ENCODE results near the gene IQSEC1.

Gene IQSEC1

DNA sequence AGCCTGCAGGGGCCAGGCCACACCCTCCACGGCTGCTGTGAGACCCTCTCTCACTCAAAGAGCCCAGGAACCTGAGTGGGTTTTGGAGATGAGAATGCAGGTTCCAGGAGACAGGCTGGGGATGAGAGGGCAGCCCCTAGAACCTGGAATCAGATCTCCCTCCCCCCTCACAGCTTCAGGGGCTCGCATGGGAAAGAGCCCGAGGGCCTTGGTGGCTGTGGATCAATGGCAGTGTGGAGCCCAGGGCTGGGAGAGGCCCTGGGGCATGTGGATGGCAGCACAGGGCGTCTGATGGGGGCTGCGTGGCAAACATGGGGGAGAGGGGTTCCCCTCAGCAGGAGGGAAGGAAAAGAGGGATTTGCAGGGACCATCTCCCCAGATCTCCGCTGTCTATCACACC, 119.0 kb downstream of the IQSEC1 start:
- TF ChIP-seq, protein P1, sequence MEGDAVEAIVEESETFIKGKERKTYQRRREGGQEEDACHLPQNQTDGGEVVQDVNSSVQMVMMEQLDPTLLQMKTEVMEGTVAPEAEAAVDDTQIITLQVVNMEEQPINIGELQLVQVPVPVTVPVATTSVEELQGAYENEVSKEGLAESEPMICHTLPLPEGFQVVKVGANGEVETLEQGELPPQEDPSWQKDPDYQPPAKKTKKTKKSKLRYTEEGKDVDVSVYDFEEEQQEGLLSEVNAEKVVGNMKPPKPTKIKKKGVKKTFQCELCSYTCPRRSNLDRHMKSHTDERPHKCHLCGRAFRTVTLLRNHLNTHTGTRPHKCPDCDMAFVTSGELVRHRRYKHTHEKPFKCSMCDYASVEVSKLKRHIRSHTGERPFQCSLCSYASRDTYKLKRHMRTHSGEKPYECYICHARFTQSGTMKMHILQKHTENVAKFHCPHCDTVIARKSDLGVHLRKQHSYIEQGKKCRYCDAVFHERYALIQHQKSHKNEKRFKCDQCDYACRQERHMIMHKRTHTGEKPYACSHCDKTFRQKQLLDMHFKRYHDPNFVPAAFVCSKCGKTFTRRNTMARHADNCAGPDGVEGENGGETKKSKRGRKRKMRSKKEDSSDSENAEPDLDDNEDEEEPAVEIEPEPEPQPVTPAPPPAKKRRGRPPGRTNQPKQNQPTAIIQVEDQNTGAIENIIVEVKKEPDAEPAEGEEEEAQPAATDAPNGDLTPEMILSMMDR (IDR thresholded peaks at IDR 0.05), result no peak

- TF ChIP-seq, protein P1 (IDR thresholded peaks at IDR 0.05), result no peak
Measured at GRCh38 chr3:12953201-12953995, 119.8 kb downstream of the IQSEC1 start.

GRCh38 chr3:12952343-12953200, 120.7 kb downstream of the IQSEC1 start:
- TF ChIP-seq, protein P1 (IDR thresholded peaks at IDR 0.05), result no peak

- TF ChIP-seq, protein P1 (IDR thresholded peaks at IDR 0.05), result no peak
Measured at GRCh38 chr3:12948891-12949711, 124.1 kb downstream of the IQSEC1 start.

GRCh38 chr3:12948371-12948770, 124.9 kb downstream of the IQSEC1 start:
- TF ChIP-seq, protein P1 (IDR thresholded peaks at IDR 0.05), result no peak

DNA sequence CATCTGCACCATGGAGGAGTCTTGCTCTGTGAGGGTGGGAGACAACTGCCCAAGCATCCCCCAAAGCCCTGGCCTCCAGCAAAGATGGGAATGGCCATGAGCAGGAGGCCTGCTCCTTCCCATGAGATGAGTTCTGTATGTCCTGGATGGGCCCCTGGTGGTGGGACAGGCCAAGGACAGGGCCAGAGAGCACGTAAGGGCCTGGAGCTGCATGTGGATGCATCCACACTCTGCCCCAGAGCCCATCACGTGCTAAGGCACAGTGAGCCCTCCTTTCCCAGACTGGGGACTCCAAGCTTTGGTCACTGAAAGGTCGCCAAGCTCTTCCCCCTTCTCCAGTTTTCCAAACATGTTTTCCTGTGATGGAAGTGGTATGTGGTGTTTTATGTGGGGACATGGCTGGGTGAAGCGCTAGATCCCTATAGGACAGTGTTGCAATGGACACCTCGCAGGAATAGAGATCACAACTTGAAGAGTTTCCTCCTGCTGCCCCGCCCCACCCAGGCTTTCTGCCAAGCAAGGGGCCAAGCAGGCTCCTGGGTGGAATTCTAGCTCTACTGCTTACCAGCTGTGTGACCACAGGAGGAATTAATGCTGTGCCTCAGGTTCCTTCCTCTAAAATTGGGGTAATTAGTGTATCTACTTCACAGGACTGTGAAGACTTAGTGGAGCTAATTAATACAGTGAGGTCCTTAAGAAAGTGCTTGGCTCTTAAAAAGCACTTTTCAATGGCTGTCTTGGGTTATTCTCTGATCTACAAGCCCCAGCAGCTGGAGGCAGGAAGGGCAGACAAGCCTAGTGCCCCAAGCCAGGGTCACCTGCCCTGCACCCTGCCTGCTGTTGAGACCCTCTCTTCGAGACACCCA, 125.5 kb downstream of the IQSEC1 start:
- TF ChIP-seq, protein P1 (IDR thresholded peaks at IDR 0.05), result no peak
